ENCODE measurements around the gene ROR2. TPM values are rescaled to one million over a fixed set of nuclear protein-coding genes. Genes with fewer than 3 reads are reported as not detected.

ROR2 gene
- total RNA-seq, 4 donors from 2014 or later: 4.2 to 23.2 (median 11.2) TPM

DNA sequence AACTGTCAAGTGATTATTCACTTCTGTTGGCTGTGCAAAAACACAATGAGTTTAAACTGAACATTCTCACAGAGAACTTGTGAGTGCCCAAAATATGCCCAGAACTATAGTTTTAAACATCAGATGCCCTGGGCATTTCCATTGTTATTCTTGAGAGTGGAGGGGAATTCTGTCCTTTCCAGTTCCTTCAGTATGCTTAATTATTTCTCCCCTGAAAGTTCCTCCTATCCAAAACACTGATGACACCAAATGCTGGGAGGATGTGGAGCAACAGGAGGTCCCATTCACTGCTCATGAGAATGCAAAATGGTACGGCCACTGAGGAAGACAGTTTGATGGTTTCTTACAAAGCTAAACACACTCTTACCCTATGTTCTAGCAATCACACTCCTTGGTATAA, 55.5 kb downstream of the ROR2 start:
- peak overlapping the region in 1 of 4 donors; percentile 25 for H3K27ac ChIP-seq
- 43% methylated on average over 1 of the region's 1 CpG; no CpG with 5 or more reads in 1 of the 2 donors for WGBS, 2 donors (ENCODE audit: low coverage in 1 of 2)
- in situ Hi-C loops (cut with MboI; ENCODE audit: low pct_ligation_motif_present in 1 of 4, low pct_unique_long_range_greater_than_20kb in 1 of 4, low sequenced_read_pairs in 3 of 4): no loop called here

DNA sequence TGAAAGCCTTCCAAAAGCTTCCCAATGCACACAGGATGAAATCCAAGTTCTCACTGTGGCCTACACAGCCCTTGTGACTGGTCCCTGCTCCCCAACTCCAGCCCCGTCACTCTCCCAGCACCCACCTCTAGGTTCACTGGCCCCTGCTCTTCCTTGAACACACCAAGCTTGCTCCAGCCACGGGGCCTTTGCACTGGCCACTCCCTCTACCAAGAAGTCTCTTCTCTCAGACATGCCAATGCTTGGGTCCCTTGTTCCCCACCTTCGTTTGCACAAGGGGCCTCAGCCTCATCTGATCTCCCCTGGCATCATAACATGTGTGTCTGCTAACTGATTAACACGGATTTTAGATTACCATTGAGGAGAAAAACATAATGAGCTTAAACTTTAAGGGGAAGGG, 56.0 kb downstream of the ROR2 start:
- WGBS, 2 donors (ENCODE audit: low coverage in 1 of 2): 68% methylated on average over 4 of the region's 4 CpGs; no CpG with 5 or more reads in 1 of the 2 donors
- Histone ChIP-seq H3K27ac (peak overlapping the region in 1 of 4 donors; percentile 25), H3K27me3 (no peaks in the 10 kb centered on the region), H3K9me3 (no peaks in the 10 kb centered on the region), H3K36me3 (no peaks in the 10 kb centered on the region), H3K4me1 (peaks cover 24 to 64% (median 33%) of the 10 kb centered on the region in 4 donors), H3K4me3 (no peak overlapping the region)
- TF ChIP-seq POLR2AphosphoS5 (IDR thresholded peaks at IDR 0.05) (no peak), POLR2A (IDR thresholded peaks at IDR 0.05) (no peak), CTCF (IDR thresholded peaks at IDR 0.05) (no peak), EP300 (IDR thresholded peaks at IDR 0.05; ENCODE audit: low read depth) (no peak)
- intact Hi-C loops (cut with DNase I; ENCODE audit: low total_unique reads) (loop anchor here (10.0 kb wide), 2 partner anchors 51 to 59 kb away; no protein-coding TSS in a partner anchor), in situ Hi-C loops (cut with MboI; ENCODE audit: low pct_ligation_motif_present in 1 of 4, low pct_unique_long_range_greater_than_20kb in 1 of 4, low sequenced_read_pairs in 3 of 4) (no loop called here)
- no peak for DNase-seq

More for the DNA sequence above, 55.5 kb downstream of the ROR2 start:
- Histone ChIP-seq H3K36me3 (no peaks in the 10 kb centered on the region), H3K4me3 (no peak overlapping the region), H3K9me3 (no peaks in the 10 kb centered on the region), H3K27me3 (no peaks in the 10 kb centered on the region), H3K4me1 (peaks cover 19 to 64% (median 33%) of the 10 kb centered on the region in 4 donors)
- intact Hi-C loops (cut with DNase I; ENCODE audit: low total_unique reads): loop anchor here (10.0 kb wide), 2 partner anchors 50 to 60 kb away; no protein-coding TSS in a partner anchor
- TF ChIP-seq CTCF (IDR thresholded peaks at IDR 0.05): no peak
- TF ChIP-seq POLR2A (IDR thresholded peaks at IDR 0.05): no peak
- no peak for TF ChIP-seq EP300 (IDR thresholded peaks at IDR 0.05; ENCODE audit: low read depth)
- TF ChIP-seq POLR2AphosphoS5 (IDR thresholded peaks at IDR 0.05): no peak
- no peak for DNase-seq

GRCh38 chr9:91891915-91892314, 58.1 kb downstream of the ROR2 start:
- intact Hi-C loops (cut with DNase I; ENCODE audit: low total_unique reads) (loop anchor here (10.0 kb wide), 2 partner anchors 53 to 57 kb away; no protein-coding TSS in a partner anchor), in situ Hi-C loops (cut with MboI; ENCODE audit: low pct_ligation_motif_present in 1 of 4, low pct_unique_long_range_greater_than_20kb in 1 of 4, low sequenced_read_pairs in 3 of 4) (no loop called here)
- 88 to 100% methylated on average over 3 to 6 of the region's 6 CpGs for WGBS, 2 donors (ENCODE audit: low coverage in 1 of 2)

GRCh38 chr9:91890662-91891061, 59.4 kb downstream of the ROR2 start:
- in situ Hi-C loops (cut with MboI; ENCODE audit: low pct_ligation_motif_present in 1 of 4, low pct_unique_long_range_greater_than_20kb in 1 of 4, low sequenced_read_pairs in 3 of 4): no loop called here
- no peaks in the 10 kb centered on the region for H3K36me3 ChIP-seq
- no peak overlapping the region for H3K4me3 ChIP-seq
- H3K9me3 ChIP-seq: no peaks in the 10 kb centered on the region
- H3K27ac ChIP-seq: peak overlapping the region in 2 of 4 donors; percentile 11 to 44
- intact Hi-C loops (cut with DNase I; ENCODE audit: low total_unique reads): loop anchor here (10.0 kb wide), 2 partner anchors 54 to 56 kb away; no protein-coding TSS in a partner anchor
- no peaks in the 10 kb centered on the region for H3K27me3 ChIP-seq
- H3K4me1 ChIP-seq: peaks cover 12 to 43% (median 19%) of the 10 kb centered on the region in 4 donors
- DNase-seq: no peak
- TF ChIP-seq EP300 (IDR thresholded peaks at IDR 0.05; ENCODE audit: low read depth) (no peak), POLR2A (IDR thresholded peaks at IDR 0.05) (no peak), CTCF (IDR thresholded peaks at IDR 0.05) (no peak), POLR2AphosphoS5 (IDR thresholded peaks at IDR 0.05) (no peak)
- WGBS, 2 donors (ENCODE audit: low coverage in 1 of 2): 84 to 97% methylated on average over 3 of the region's 3 CpGs

More at GRCh38 chr9:91891915-91892314, 58.1 kb downstream of the ROR2 start:
- DNase-seq: no peak
- no peaks in the 10 kb centered on the region for H3K36me3 ChIP-seq
- H3K9me3 ChIP-seq: no peaks in the 10 kb centered on the region
- no peaks in the 10 kb centered on the region for H3K27me3 ChIP-seq
- H3K27ac ChIP-seq: peak overlapping the region in 2 of 4 donors; percentile 4 to 49
- H3K4me1 ChIP-seq: peaks cover 13 to 54% (median 27%) of the 10 kb centered on the region in 4 donors
- TF ChIP-seq POLR2A (IDR thresholded peaks at IDR 0.05) (no peak), CTCF (IDR thresholded peaks at IDR 0.05) (no peak), POLR2AphosphoS5 (IDR thresholded peaks at IDR 0.05) (no peak)
- H3K4me3 ChIP-seq: no peak overlapping the region
